ENCODE measurements around the gene PDXK. TPM values are rescaled to one million over a fixed set of nuclear protein-coding genes. Genes with fewer than 3 reads are reported as not detected.

The PDXK gene
- total RNA-seq, 3 donors from 2014 or later: 51.5 to 79.2 (median 65.6) TPM

- no peak overlapping the region for H3K4me3 ChIP-seq
- no peaks in the 10 kb centered on the region for H3K9me3 ChIP-seq
- H3K27me3 ChIP-seq: no peaks in the 10 kb centered on the region
- H3K36me3 ChIP-seq: peaks cover 13% of the 10 kb centered on the region
- intact Hi-C loops (cut with DNase I; ENCODE audit: low total_unique reads): no loop called here
- TF ChIP-seq POLR2A (IDR thresholded peaks at IDR 0.05) (no peak), POLR2AphosphoS5 (IDR thresholded peaks at IDR 0.05) (no peak), CTCF (IDR thresholded peaks at IDR 0.05) (no peak)
- H3K4me1 ChIP-seq: no peaks in the 10 kb centered on the region
- no peak overlapping the region for H3K27ac ChIP-seq
- DNase-seq (ENCODE audit: low spot score in 2 of 2): no peak
Measured at GRCh38 chr21:43801006-43801783, 82.3 kb downstream of the PDXK start.

- Histone ChIP-seq H3K9me3 (no peaks in the 10 kb centered on the region), H3K27me3 (no peaks in the 10 kb centered on the region), H3K4me1 (no peaks in the 10 kb centered on the region), H3K27ac (no peak overlapping the region), H3K4me3 (no peak overlapping the region), H3K36me3 (peaks cover 12% of the 10 kb centered on the region)
- no peak for TF ChIP-seq CTCF (IDR thresholded peaks at IDR 0.05)
- TF ChIP-seq POLR2AphosphoS5 (IDR thresholded peaks at IDR 0.05): no peak
- no peak for TF ChIP-seq POLR2A (IDR thresholded peaks at IDR 0.05)
- DNase-seq (ENCODE audit: low spot score in 2 of 2): no peak
- intact Hi-C loops (cut with DNase I; ENCODE audit: low total_unique reads): no loop called here
Measured at GRCh38 chr21:43802713-43803313, 83.9 kb downstream of the PDXK start.

- Histone ChIP-seq H3K4me3 (no peak overlapping the region), H3K27me3 (no peaks in the 10 kb centered on the region), H3K36me3 (peaks cover 2% of the 10 kb centered on the region), H3K27ac (no peak overlapping the region), H3K4me1 (no peaks in the 10 kb centered on the region), H3K9me3 (no peaks in the 10 kb centered on the region)
- no peak for DNase-seq (ENCODE audit: low spot score in 2 of 2)
- TF ChIP-seq POLR2A (IDR thresholded peaks at IDR 0.05) (no peak), POLR2AphosphoS5 (IDR thresholded peaks at IDR 0.05) (no peak)
- intact Hi-C loops (cut with DNase I; ENCODE audit: low total_unique reads): no loop called here
Measured at GRCh38 chr21:43803558-43804300, 84.8 kb downstream of the PDXK start.

- TF ChIP-seq POLR2A (IDR thresholded peaks at IDR 0.05): no peak
- no peak for TF ChIP-seq CTCF (IDR thresholded peaks at IDR 0.05)
- no peak for TF ChIP-seq POLR2AphosphoS5 (IDR thresholded peaks at IDR 0.05)
- Histone ChIP-seq H3K4me1 (peaks cover 0 to 6% of the 10 kb centered on the region in 2 donors), H3K27ac (no peak overlapping the region), H3K27me3 (no peaks in the 10 kb centered on the region), H3K4me3 (no peak overlapping the region), H3K9me3 (no peaks in the 10 kb centered on the region), H3K36me3 (no peaks in the 10 kb centered on the region)
- DNase-seq (ENCODE audit: low spot score in 2 of 2): no peak
- intact Hi-C loops (cut with DNase I; ENCODE audit: low total_unique reads): no loop called here
Measured at GRCh38 chr21:43805275-43805800, 86.4 kb downstream of the PDXK start.

- Histone ChIP-seq H3K4me1 (peaks cover 0 to 13% of the 10 kb centered on the region in 2 donors), H3K27me3 (no peaks in the 10 kb centered on the region), H3K4me3 (no peak overlapping the region), H3K27ac (no peak overlapping the region), H3K9me3 (no peaks in the 10 kb centered on the region), H3K36me3 (no peaks in the 10 kb centered on the region)
- DNase-seq (ENCODE audit: low spot score in 2 of 2): no peak
- no peak for TF ChIP-seq POLR2A (IDR thresholded peaks at IDR 0.05)
- TF ChIP-seq POLR2AphosphoS5 (IDR thresholded peaks at IDR 0.05): no peak
- no peak for TF ChIP-seq CTCF (IDR thresholded peaks at IDR 0.05)
- intact Hi-C loops (cut with DNase I; ENCODE audit: low total_unique reads): no loop called here
Measured at GRCh38 chr21:43806017-43806710, 87.2 kb downstream of the PDXK start.

Measured in breast epithelium (tissue), 4 donors.